NB4 (cell line): ENCODE measurements around the gene EFL1.

Experiments used
- CTCF ChIP-seq: IDR thresholded peaks from one replicate; pipeline ENCODE4 v1.5.1; 2012; ENCODE audit warnings: low read depth, low read length
- MYC ChIP-seq: IDR thresholded peaks from 2 replicates; pipeline ENCODE4 v1.6.1; 2011; ENCODE audit warnings: low read depth, low read length

GRCh38 chr15:82307714-82308081 lies 45.2 kb upstream of the EFL1 start:
- TF ChIP-seq MYC, result no peak
- no peak for TF ChIP-seq CTCF
